AG09309 (cell line): Measurements from ENCODE around the gene MAP3K20.

Source experiments
- DNase-seq: peaks from one replicate; pipeline ENCODE4 v3.0.0-alpha.2; 2010; ENCODE audit warnings: low read depth
- H3K4me3 ChIP-seq: 2 replicates; pipeline ENCODE4 v1.5.1; 2011; ENCODE audit warnings: mild to moderate bottlenecking, low read depth, low read length, moderate library complexity; ENCODE audit not compliant: control insufficient read depth
- CTCF ChIP-seq: IDR thresholded peaks from 2 replicates; pipeline ENCODE4 v1.5.1; 2011; ENCODE audit warnings: mild to moderate bottlenecking, low read depth, low read length, inconsistent platforms; ENCODE audit not compliant: insufficient read depth, control insufficient read depth; ENCODE audit errors: missing control alignments

Gene MAP3K20

GRCh38 chr2:173075781-173076580 lies at the start of gene MAP3K20:
Gene MAP3K20, plus strand, starts transcription at chr2:173075846. Its CDS starts 15,186 bp downstream, at chr2:173091032.
- peak within 1 kb of the TSS; percentile 66 for H3K4me3 ChIP-seq
- no peak for DNase-seq
- TF ChIP-seq CTCF = peak; percentile 41

- no peak for DNase-seq
- no peak for TF ChIP-seq CTCF
- H3K4me3 ChIP-seq = no peak overlapping the region
Observed at GRCh38 chr2:173026479-173026878, 49.2 kb upstream of the MAP3K20 start.

- peak; percentile 86 for TF ChIP-seq CTCF
- no peak overlapping the region for H3K4me3 ChIP-seq
- peak; percentile 59 for DNase-seq
Observed at GRCh38 chr2:173027181-173028128, 48.2 kb upstream of the MAP3K20 start.

GRCh38 chr2:173028141-173028540 lies 47.5 kb upstream of the MAP3K20 start:
- DNase-seq = no peak
- TF ChIP-seq CTCF = no peak
- no peak overlapping the region for H3K4me3 ChIP-seq

GRCh38 chr2:173028671-173029070 lies 47.0 kb upstream of the MAP3K20 start:
- DNase-seq = peak; percentile 59
- no peak overlapping the region for H3K4me3 ChIP-seq
- no peak for TF ChIP-seq CTCF

GRCh38 chr2:173030561-173031490 lies 44.8 kb upstream of the MAP3K20 start:
- no peak for DNase-seq
- no peak for TF ChIP-seq CTCF
- no peak overlapping the region for H3K4me3 ChIP-seq
